K562 (cell line): ENCODE data around the gene MGAT5. TPM values are rescaled to one million over a fixed set of nuclear protein-coding genes. Genes with fewer than 3 reads are reported as not detected.

Experiments used
- ATAC-seq: fragments of 200-7000 bp; cut with Tn5 transposase; 3 replicates; pipeline ENCODE4 v1.9.1; 2020; ENCODE audit warnings: moderate library complexity
- BruUV-seq: library from RNA; stranded (reverse); fragments of 400-500 nt; replicated peaks from 2 replicates; lab custom pipeline; 2021; lab: Mats Ljungman, UMichigan
- CTCF ChIA-PET: fragments of 300-600 bp; formaldehyde crosslinking; extraction: SDS; loops from one replicate; lab custom pipeline; 2021; ENCODE audit warnings: low intra/inter-chr PET ratio; lab: Yijun Ruan, JAX
- POLR2A ChIA-PET: fragments of 300-600, 350-650 bp; sonication (Branson Sonifier 250); formaldehyde crosslinking; extraction: SDS; loops from one replicate; lab custom pipeline; 2021; ENCODE audit warnings: antibody characterized with exemption, inconsistent platforms; lab: Yijun Ruan, JAX
- DNase-seq, 4 experiments: peaks; one replicate each; pipeline versions ENCODE4 v3.0.0 to v3.0.0-alpha.2; 2011 to 2018; ENCODE audit warnings: low spot score in 3 of 4, mixed read lengths in 3 of 4; ENCODE audit errors: extremely low read depth in 1 of 4
- FAIRE-seq: peaks from 2 replicates; lab custom pipeline; 2011; peaks lifted over from hg19 to GRCh38; lab: Jason Lieb, UNC
- H2AFZ ChIP-seq: 2 replicates; pipeline ENCODE4 v1.6.0; 2011; ENCODE audit warnings: low read depth, low read length, control low read depth, inconsistent platforms
- H3K27ac ChIP-seq: fragments of 200-600 bp; 3 replicates; pipeline ENCODE4 v1.8.0; 2011; ENCODE audit warnings: low read depth, mild to moderate bottlenecking, control low read depth, inconsistent platforms, low read length, moderate library complexity, mixed read lengths; ENCODE audit errors: extremely low read depth
- H3K27me3 ChIP-seq, 2 experiments: fragments of 300-600 bp in 1 of 2; 2 replicates in 1 of 2; 3 replicates in 1 of 2; pipeline versions ENCODE4 v1.6.0 to v1.8.0; 2011; ENCODE audit warnings: inconsistent platforms in 2 of 2, low read length in 2 of 2, mild to moderate bottlenecking in 1 of 2, mixed read lengths in 1 of 2, moderate library complexity in 1 of 2; ENCODE audit not compliant: control insufficient read depth in 2 of 2, insufficient read depth in 2 of 2
- H3K36me3 ChIP-seq: fragments of 300-600 bp; 3 replicates; pipeline ENCODE4 v1.8.0; 2011; ENCODE audit warnings: mild to moderate bottlenecking, low read length, inconsistent platforms; ENCODE audit not compliant: control insufficient read depth, insufficient read depth
- H3K4me1 ChIP-seq, 2 experiments: fragments of 200-600 bp in 1 of 2; replicated peaks in 1 of 2; 2 replicates in 1 of 2; 3 replicates in 1 of 2; pipeline versions ENCODE4 v1.5.1 to v1.8.0; 2011; ENCODE audit warnings: inconsistent platforms in 2 of 2, low read length in 2 of 2, mild to moderate bottlenecking in 1 of 2, mixed read lengths in 1 of 2, moderate library complexity in 1 of 2; ENCODE audit not compliant: control insufficient read depth in 2 of 2, insufficient read depth in 2 of 2
- H3K4me2 ChIP-seq: 2 replicates; pipeline ENCODE4 v1.6.1; 2011; ENCODE audit warnings: low read length, control low read depth, inconsistent platforms, mixed read lengths; ENCODE audit not compliant: insufficient read depth
- H3K4me3 ChIP-seq: fragments of 200-600 bp; sonication (generic), shearing (Covaris generic); 2 replicates; pipeline ENCODE4 v1.5.1; 2016; ENCODE audit warnings: control low read depth, inconsistent platforms
- H3K79me2 ChIP-seq: fragments of 200-600 bp; 3 replicates; pipeline ENCODE4 v1.8.0; 2011; ENCODE audit warnings: low read length, inconsistent platforms; ENCODE audit not compliant: control insufficient read depth, insufficient read depth
- H3K9ac ChIP-seq, 2 experiments: 2 replicates each; pipeline versions ENCODE4 v1.6.0 to v1.6.1; 2011; ENCODE audit warnings: low read depth in 2 of 2, low read length in 2 of 2, control low read depth in 1 of 2, inconsistent platforms in 1 of 2, mild to moderate bottlenecking in 1 of 2, mixed read lengths in 1 of 2; ENCODE audit not compliant: insufficient read depth in 1 of 2
- H3K9me1 ChIP-seq: one replicate; pipeline ENCODE4 v1.6.0; 2011; ENCODE audit warnings: inconsistent platforms, mild to moderate bottlenecking, low read length, moderate library complexity; ENCODE audit not compliant: control insufficient read depth, insufficient read depth
- H3K9me3 ChIP-seq: replicated peaks from 2 replicates; pipeline ENCODE4 v1.5.1; 2011; ENCODE audit warnings: low read depth, low read length, inconsistent platforms; ENCODE audit not compliant: control insufficient read depth, insufficient read depth
- H4K20me1 ChIP-seq: replicated peaks from 2 replicates; pipeline ENCODE4 v1.6.1; 2011; ENCODE audit warnings: low read length, inconsistent platforms, mixed read lengths; ENCODE audit not compliant: control insufficient read depth, insufficient read depth
- BCOR ChIP-seq: fragments of 450-650 bp; IDR thresholded peaks from 2 replicates; pipeline ENCODE4 v1.6.1; 2016
- BRD9 ChIP-seq: fragments of 450-650 bp; IDR thresholded peaks from 2 replicates; pipeline ENCODE4 v1.6.1; 2018; ENCODE audit warnings: low read depth; ENCODE audit not compliant: partially characterized antibody
- CREB1 ChIP-seq, 2 experiments: sonication (generic) in 1 of 2; formaldehyde crosslinking in 1 of 2; IDR thresholded peaks; 2 replicates each; pipeline versions ENCODE4 v1.6.1 to v1.8.0; 2012 to 2022; ENCODE audit warnings: inconsistent platforms in 1 of 2, mild to moderate bottlenecking in 1 of 2, missing genetic modification reagents in 1 of 2, moderate library complexity in 1 of 2
- JUND ChIP-seq, 2 experiments: IDR thresholded peaks; 2 replicates in 1 of 2; 3 replicates in 1 of 2; pipeline ENCODE4 v1.6.1; 2011; ENCODE audit warnings: borderline replicate concordance in 2 of 2, low read depth in 2 of 2, low read length in 2 of 2, improper control_type of control experiment in 1 of 2, missing biosample characterization in 1 of 2, missing genetic modification characterization in 1 of 2, missing genetic modification reagents in 1 of 2
- RNF2 ChIP-seq: sonication (generic); IDR thresholded peaks from 2 replicates; pipeline ENCODE4 v1.6.1; 2016
- RUNX1 ChIP-seq: sonication (generic); IDR thresholded peaks from 2 replicates; pipeline ENCODE4 v1.6.1; 2016; ENCODE audit warnings: antibody characterized with exemption, low read depth
- SMAD3 ChIP-seq: fragments of 450-650 bp; formaldehyde crosslinking; conservative IDR thresholded peaks from 2 replicates; pipeline ENCODE4 v1.4.0; 2020; ENCODE audit warnings: mild to moderate bottlenecking
- SMAD4 ChIP-seq: fragments of 250-450 bp; sonication (Bioruptor Pico); conservative IDR thresholded peaks from 2 replicates; pipeline ENCODE4 v1.8.0; 2021; ENCODE audit warnings: inconsistent platforms, mild to moderate bottlenecking, moderate library complexity
- TCF7 ChIP-seq: sonication (generic); IDR thresholded peaks from 2 replicates; pipeline ENCODE4 v1.6.1; 2016; ENCODE audit warnings: antibody characterized with exemption, borderline replicate concordance
- ZKSCAN3 ChIP-seq: fragments of 250-450 bp; sonication (Bioruptor Pico); IDR thresholded peaks from 2 replicates; pipeline ENCODE4 v1.4.0; 2020
- ZNF175 ChIP-seq: fragments of 200-800 bp; sonication (Bioruptor generic); IDR thresholded peaks from 2 replicates; pipeline ENCODE4 v1.6.1; 2016; ENCODE audit warnings: low read depth, mild to moderate bottlenecking, missing genetic modification characterization, missing compliant biosample characterization
- ZNF384 ChIP-seq: IDR thresholded peaks from 2 replicates; pipeline ENCODE4 v1.6.1; 2012; ENCODE audit warnings: low read depth, low read length, improper control_type of control experiment
- ZNF77 ChIP-seq: fragments of 250-450 bp; sonication (Bioruptor Pico); IDR thresholded peaks from 2 replicates; pipeline ENCODE4 v1.5.0; 2020
- ZNF830 ChIP-seq: fragments of 250-450 bp; sonication (Bioruptor Pico); IDR thresholded peaks from 2 replicates; pipeline ENCODE4 v1.5.0; 2021; ENCODE audit warnings: mild to moderate bottlenecking
- in situ Hi-C: fragments of 300-500 bp; cut with MboI; formaldehyde crosslinking; loops from 4 replicates; pipeline ENCODE4 v1.15.0; 2018; ENCODE audit warnings: inconsistent platforms, mixed read lengths
- intact Hi-C: fragments of 100-400 bp; cut with micrococcal nuclease; formaldehyde crosslinking; loops from 2 replicates; pipeline ENCODE4 v1.14.2; 2022
- polyA plus RNA-seq, 8 experiments: library from polyadenylated mRNA; depleted of rRNA in 4 of 8; stranded (reverse) in 5 of 8; unstranded in 3 of 8; fragments of >200 nt; fragmentation: Nextera tagmentation in 2 of 8; fragmentation: Illumina TruSeq in 1 of 8; extraction: Ambion mirVana in 2 of 8; extraction: Trizol in 1 of 8; gene quantifications; 2 replicates each; pipeline versions ENCODE4 v1.2.1 to v1.2.3, GENCODE V29; 2011 to 2014; ENCODE audit warnings: inconsistent platforms in 1 of 8, missing spikeins in 1 of 8
- total RNA-seq, 7 experiments: library from RNA; depleted of rRNA in 6 of 7; stranded (reverse); fragments of >200 nt in 6 of 7; fragmentation: Illumina TruSeq in 2 of 7; extraction: Trizol in 2 of 7; gene quantifications; 2 replicates each; pipeline versions ENCODE4 v1.2.1 to v1.2.3, GENCODE V29; 2011 to 2021; ENCODE audit warnings: low replicate concordance in 1 of 7
- TF ChIP-seq, protein P1 (sequence below): fragments of 250-450 bp; sonication (Bioruptor Pico); IDR thresholded peaks from 2 replicates; pipeline ENCODE4 v1.5.0; 2021; ENCODE audit warnings: mild to moderate bottlenecking, borderline replicate concordance
- TF ChIP-seq, protein P2 (sequence below): sonication (generic); IDR thresholded peaks from 2 replicates; pipeline ENCODE4 v1.6.1; 2016
- TF ChIP-seq, protein P3 (sequence below), 2 experiments: fragments of 450-650 bp; conservative IDR thresholded peaks; 2 replicates each; pipeline ENCODE4 v1.6.1; 2017; ENCODE audit warnings: mild to moderate bottlenecking in 2 of 2, moderate library complexity in 2 of 2

The MGAT5 gene
- total and polyA plus RNA-seq, 9 of the 15 experiments (the other 6 are each of a cell fraction or from before 2014, with no cell fraction given) = 1.6 to 18.6 (median 11.1) TPM

DNA sequence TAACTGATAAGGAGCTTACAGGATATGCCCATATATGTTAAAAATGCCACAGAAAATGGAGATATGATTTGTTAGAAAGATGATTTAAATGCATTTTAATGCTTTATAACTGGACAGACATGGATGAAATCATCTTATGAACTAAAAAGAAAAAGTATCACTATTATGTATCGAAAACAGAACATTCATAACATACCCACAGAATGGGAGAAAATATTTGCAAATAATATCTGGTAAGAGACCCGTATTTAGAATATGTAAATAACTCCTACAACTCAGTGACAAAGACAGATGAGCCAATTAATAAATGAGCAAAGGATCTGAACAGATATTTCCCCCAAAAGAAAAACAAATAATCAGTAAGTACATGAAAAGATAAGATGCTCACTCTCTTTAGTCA is 24.3 kb upstream of the MGAT5 start (continued):
- TF ChIP-seq, protein P1, sequence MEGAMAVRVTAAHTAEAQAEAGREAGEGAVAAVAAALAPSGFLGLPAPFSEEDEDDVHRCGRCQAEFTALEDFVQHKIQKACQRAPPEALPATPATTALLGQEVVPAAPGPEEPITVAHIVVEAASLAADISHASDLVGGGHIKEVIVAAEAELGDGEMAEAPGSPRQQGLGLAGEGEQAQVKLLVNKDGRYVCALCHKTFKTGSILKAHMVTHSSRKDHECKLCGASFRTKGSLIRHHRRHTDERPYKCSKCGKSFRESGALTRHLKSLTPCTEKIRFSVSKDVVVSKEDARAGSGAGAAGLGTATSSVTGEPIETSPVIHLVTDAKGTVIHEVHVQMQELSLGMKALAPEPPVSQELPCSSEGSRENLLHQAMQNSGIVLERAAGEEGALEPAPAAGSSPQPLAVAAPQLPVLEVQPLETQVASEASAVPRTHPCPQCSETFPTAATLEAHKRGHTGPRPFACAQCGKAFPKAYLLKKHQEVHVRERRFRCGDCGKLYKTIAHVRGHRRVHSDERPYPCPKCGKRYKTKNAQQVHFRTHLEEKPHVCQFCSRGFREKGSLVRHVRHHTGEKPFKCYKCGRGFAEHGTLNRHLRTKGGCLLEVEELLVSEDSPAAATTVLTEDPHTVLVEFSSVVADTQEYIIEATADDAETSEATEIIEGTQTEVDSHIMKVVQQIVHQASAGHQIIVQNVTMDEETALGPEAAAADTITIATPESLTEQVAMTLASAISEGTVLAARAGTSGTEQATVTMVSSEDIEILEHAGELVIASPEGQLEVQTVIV (CRISPR knock-in tag) = no peak
- TF ChIP-seq ZNF384 (no peak), RNF2 (no peak), TCF7 (no peak), ZNF175 (CRISPR knock-in tag) (no peak), ZKSCAN3 (CRISPR knock-in tag) (no peak), SMAD4 (CRISPR knock-in tag) (no peak)

DNA sequence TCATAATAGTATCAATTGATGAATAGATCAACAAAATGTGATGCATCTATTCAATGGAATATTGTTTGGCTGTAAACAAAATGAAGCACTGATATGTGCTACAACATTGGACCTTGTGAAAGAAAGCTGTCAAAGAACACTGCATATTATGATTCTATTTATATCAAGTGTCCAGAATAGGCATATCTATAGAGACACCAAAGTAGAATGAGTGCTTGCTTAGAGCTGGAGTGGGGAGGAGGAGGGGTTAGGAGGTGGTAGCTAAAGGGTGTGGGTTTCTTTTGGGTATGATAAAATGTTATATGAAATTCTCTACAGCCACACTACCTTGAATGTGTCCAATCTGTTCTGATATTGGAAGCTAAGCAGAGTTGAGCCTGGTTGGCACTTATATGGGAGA is 23.0 kb upstream of the MGAT5 start:
- Histone ChIP-seq H3K79me2 (no peaks in the 10 kb centered on the region), H3K4me2 (no peak overlapping the region), H3K9ac (no peak overlapping the region), H3K9me1 (no peaks in the 10 kb centered on the region), H3K27ac (no peak overlapping the region), H3K4me3 (no peak overlapping the region), H3K9me3 (peaks cover 3% of the 10 kb centered on the region), H3K36me3 (no peaks in the 10 kb centered on the region), H2AFZ (no peak overlapping the region), H3K27me3 (no peaks in the 10 kb centered on the region; a peak in 1 of 5 replicates), H4K20me1 (no peaks in the 10 kb centered on the region), H3K4me1 (peaks cover 0 to 8% of the 10 kb centered on the region in 2 experiments; a peak in 1 of 5 replicates)
- no TSS peak for BruUV-seq
- no peak for FAIRE-seq
- CTCF ChIA-PET = no interaction called here
- no peak for DNase-seq
- intact Hi-C loops (no loop called here), in situ Hi-C loops (no loop called here)
- no peak for ATAC-seq
- POLR2A ChIA-PET = interaction anchor here (0.6 to 1.1 kb wide), 3 partner anchors 12 to 346 kb away, joined by 3 read pairs; no protein-coding TSS in a partner anchor
- no peak for TF ChIP-seq BRD9
- no peak for TF ChIP-seq JUND (IDR thresholded peaks at IDR 0.05; ENCODE audit: borderline replicate concordance, low read depth, low read length)
- no peak for TF ChIP-seq JUND (tag; IDR thresholded peaks at IDR 0.05; ENCODE audit: borderline replicate concordance, low read depth, low read length)
- no peak for TF ChIP-seq ZNF830 (CRISPR knock-in tag)
- TF ChIP-seq, protein P2, sequence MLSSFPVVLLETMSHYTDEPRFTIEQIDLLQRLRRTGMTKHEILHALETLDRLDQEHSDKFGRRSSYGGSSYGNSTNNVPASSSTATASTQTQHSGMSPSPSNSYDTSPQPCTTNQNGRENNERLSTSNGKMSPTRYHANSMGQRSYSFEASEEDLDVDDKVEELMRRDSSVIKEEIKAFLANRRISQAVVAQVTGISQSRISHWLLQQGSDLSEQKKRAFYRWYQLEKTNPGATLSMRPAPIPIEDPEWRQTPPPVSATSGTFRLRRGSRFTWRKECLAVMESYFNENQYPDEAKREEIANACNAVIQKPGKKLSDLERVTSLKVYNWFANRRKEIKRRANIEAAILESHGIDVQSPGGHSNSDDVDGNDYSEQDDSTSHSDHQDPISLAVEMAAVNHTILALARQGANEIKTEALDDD = no peak
- TF ChIP-seq, protein P3, sequence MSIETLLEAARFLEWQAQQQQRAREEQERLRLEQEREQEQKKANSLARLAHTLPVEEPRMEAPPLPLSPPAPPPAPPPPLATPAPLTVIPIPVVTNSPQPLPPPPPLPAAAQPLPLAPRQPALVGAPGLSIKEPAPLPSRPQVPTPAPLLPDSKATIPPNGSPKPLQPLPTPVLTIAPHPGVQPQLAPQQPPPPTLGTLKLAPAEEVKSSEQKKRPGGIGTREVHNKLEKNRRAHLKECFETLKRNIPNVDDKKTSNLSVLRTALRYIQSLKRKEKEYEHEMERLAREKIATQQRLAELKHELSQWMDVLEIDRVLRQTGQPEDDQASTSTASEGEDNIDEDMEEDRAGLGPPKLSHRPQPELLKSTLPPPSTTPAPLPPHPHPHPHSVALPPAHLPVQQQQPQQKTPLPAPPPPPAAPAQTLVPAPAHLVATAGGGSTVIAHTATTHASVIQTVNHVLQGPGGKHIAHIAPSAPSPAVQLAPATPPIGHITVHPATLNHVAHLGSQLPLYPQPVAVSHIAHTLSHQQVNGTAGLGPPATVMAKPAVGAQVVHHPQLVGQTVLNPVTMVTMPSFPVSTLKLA (conservative IDR thresholded peaks at IDR 0.05) = no peak
- TF ChIP-seq RUNX1 = no peak
- no peak for TF ChIP-seq BCOR
- no peak for TF ChIP-seq ZNF77
- TF ChIP-seq CREB1 (IDR thresholded peaks at IDR 0.05) = no peak
- no peak for TF ChIP-seq CREB1 (CRISPR knock-in tag; IDR thresholded peaks at IDR 0.05)
- TF ChIP-seq SMAD3 = no peak
